ENCODE data around the gene IMPACT.

Gene IMPACT

GRCh38 chr18:24485681-24486080 lies 59.2 kb downstream of the IMPACT start:
- no peak for DNase-seq

GRCh38 chr18:24486684-24487083 lies 60.2 kb downstream of the IMPACT start:
- DNase-seq: no peak

- peak; percentile 55 for DNase-seq
These were observed 62.5 kb downstream of the IMPACT start for GRCh38 chr18:24488824-24489493.

GRCh38 chr18:24490539-24490938 lies 64.1 kb downstream of the IMPACT start:
- no peak for DNase-seq

GRCh38 chr18:24491927-24492834 lies 65.7 kb downstream of the IMPACT start:
- DNase-seq: peak; percentile 29

- DNase-seq: no peak
These were observed 68.1 kb downstream of the IMPACT start for GRCh38 chr18:24494586-24494985.

GRCh38 chr18:24497031-24497754 lies 70.7 kb downstream of the IMPACT start:
- DNase-seq: no peak

GRCh38 chr18:24499814-24500213 lies 73.3 kb downstream of the IMPACT start:
- no peak for DNase-seq

DNA sequence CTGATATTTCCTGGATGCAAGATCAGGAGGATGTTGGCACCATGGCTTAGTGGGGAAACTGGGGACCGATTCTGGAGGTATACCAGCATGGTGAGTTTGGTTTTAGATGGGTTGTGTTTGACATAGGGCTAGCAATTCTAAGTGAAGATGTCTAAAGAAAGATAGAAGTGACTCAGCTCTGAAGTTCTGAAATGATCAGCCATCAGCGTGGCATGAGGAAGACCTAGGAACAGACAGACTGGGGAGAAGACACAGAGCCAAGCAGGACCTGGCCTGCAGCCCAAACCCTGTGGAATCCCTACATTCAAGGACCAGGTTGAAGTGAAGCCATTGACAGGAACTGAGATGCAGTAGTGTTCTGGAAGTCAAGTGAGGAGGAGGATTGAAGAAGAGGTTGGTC lies 73.7 kb downstream of the IMPACT start:
- DNase-seq: no peak

DNA sequence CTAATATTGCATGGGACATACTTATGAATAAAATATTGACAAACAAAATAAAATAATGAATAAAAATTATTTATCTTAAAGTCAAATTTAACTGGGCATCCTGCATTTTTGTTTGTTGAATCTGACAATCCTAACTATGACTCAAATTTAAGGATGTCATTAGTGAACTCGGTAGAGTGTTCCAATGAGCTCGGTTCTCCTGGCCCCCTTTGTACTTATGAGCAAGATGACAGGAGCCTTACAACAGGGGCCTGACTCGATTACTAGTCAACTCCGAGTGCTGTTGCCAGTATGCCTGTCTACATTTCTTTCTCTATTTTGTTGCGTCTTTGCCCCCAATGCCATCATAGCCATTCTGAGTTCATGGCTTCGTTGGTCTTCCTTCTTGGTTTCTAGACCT lies 74.3 kb downstream of the IMPACT start:
- DNase-seq: no peak

GRCh38 chr18:24502667-24503523 lies 76.4 kb downstream of the IMPACT start:
- no peak for DNase-seq

All from CD4-positive, alpha-beta T cell treated with Interleukin-17A for 1 hour (primary cell).